GM12891 (cell line): ENCODE results near the gene CFAP45.

ENCODE experiments used
- POLR2A ChIP-seq: IDR thresholded peaks from 2 replicates; pipeline ENCODE4 v1.6.1; 2011; ENCODE audit warnings: low read depth, low read length, control low read depth
- POLR2AphosphoS5 ChIP-seq: IDR thresholded peaks from 2 replicates; pipeline ENCODE4 v1.6.1; 2011; ENCODE audit warnings: low read depth, low read length, control low read depth
- TAF1 ChIP-seq: IDR thresholded peaks from 2 replicates; pipeline ENCODE4 v1.6.1; 2011; ENCODE audit warnings: low read depth, low read length, control low read depth

- TF ChIP-seq POLR2AphosphoS5 (no peak), POLR2A (no peak), TAF1 (no peak)
Measured at GRCh38 chr1:159935719-159936272, 35.8 kb upstream of the CFAP45 start.
